Breast epithelium (tissue), 4 donors: ENCODE results near the gene LSM10. TPM values are rescaled to one million over a fixed set of nuclear protein-coding genes. Genes with fewer than 3 reads are reported as not detected.

ENCODE experiments used
- DNase-seq, 2 donors: peaks; one replicate each; pipeline ENCODE4 v3.0.0-alpha.2; 2019; ENCODE audit warnings: low spot score in 2 of 2
- H3K27ac ChIP-seq, 2 donors: fragments of 200-600 bp; sonication (generic) in 1 of 2; one replicate each; pipeline ENCODE4 v1.5.1; 2016 to 2019; ENCODE audit warnings: mild to moderate bottlenecking in 1 of 2
- H3K27me3 ChIP-seq, 2 donors: fragments of 200-600 bp; sonication (generic) in 1 of 2; one replicate each; pipeline versions ENCODE4 v1.5.1 to v1.6.0; 2017 to 2019; ENCODE audit warnings: control low read depth in 1 of 2, mild to moderate bottlenecking in 1 of 2
- H3K36me3 ChIP-seq: fragments of 200-600 bp; one replicate; pipeline ENCODE4 v1.5.1; 2019
- H3K4me1 ChIP-seq, 2 donors: fragments of 200-600 bp; sonication (generic); one replicate each; pipeline ENCODE4 v1.5.1; 2016 to 2019; ENCODE audit warnings: control low read depth in 1 of 2
- H3K4me3 ChIP-seq, 3 donors: fragments of 200-600 bp; sonication (generic); 1 replicate in 2 of 3; 2 replicates in 1 of 3; pipeline ENCODE4 v1.5.1; 2016 to 2019; ENCODE audit warnings: mild to moderate bottlenecking in 3 of 3, moderate library complexity in 2 of 3
- H3K9me3 ChIP-seq, 2 donors: fragments of 200-600 bp; sonication (generic) in 1 of 2; one replicate each; pipeline ENCODE4 v1.5.1; 2016 to 2019; ENCODE audit warnings: control low read depth in 1 of 2
- POLR2A ChIP-seq: fragments of 450-650 bp; IDR thresholded peaks from one replicate; pipeline ENCODE4 v1.6.1; 2016; ENCODE audit warnings: antibody characterized with exemption, mild to moderate bottlenecking, moderate library complexity
- POLR2AphosphoS5 ChIP-seq, 3 donors: sonication (generic); formaldehyde crosslinking; IDR thresholded peaks; one replicate each; pipeline ENCODE4 v1.6.1; 2017; ENCODE audit warnings: antibody characterized with exemption in 3 of 3
- intact Hi-C: fragments of 100-400 bp; cut with DNase I; formaldehyde crosslinking; loops from one replicate; pipeline ENCODE4 v1.15.1; 2023; ENCODE audit warnings: low total_unique reads
- total RNA-seq, 3 donors: library from RNA; depleted of rRNA; stranded (reverse); fragments of >200 nt; gene quantifications; one replicate each; pipeline ENCODE4 v1.1.0, GENCODE V29; 2016
- TF ChIP-seq, protein P1 (sequence below), 3 donors: fragments of 450-650 bp; IDR thresholded peaks; one replicate each; pipeline ENCODE4 v1.5.1; 2016 to 2017; ENCODE audit warnings: antibody characterized with exemption in 3 of 3, mild to moderate bottlenecking in 3 of 3, moderate library complexity in 3 of 3

LSM10 gene
- total RNA-seq, 3 donors from 2014 or later: 31.8 to 49.5 (median 39.7) TPM

DNA sequence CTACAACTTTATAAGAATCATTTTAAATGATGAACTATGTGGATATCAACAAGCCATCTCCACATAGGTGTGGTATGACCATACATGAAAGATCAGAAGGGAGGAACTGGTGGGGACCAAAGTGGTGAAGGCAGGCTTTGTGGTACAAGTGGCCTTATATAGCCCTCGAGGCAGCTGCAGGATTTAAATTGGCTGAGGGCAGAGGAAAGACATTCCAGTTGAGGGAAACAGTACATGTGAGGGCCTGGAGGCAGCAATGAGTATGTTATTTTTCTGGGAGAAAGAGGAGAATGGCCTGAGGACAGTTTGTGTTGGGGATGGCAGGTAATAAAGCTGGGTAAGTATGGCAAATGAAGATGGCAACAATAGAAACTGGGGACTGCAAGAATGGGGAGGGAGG, 35.4 kb upstream of the LSM10 start:
- intact Hi-C loops: no loop called here
- Histone ChIP-seq H3K27me3 (no peaks in the 10 kb centered on the region), H3K9me3 (no peaks in the 10 kb centered on the region), H3K36me3 (no peaks in the 10 kb centered on the region), H3K4me3 (no peak overlapping the region), H3K27ac (no peak overlapping the region), H3K4me1 (no peaks in the 10 kb centered on the region)
- no peak for DNase-seq
- TF ChIP-seq POLR2A: no peak
- no peak for TF ChIP-seq POLR2AphosphoS5 (IDR thresholded peaks at IDR 0.05)
- TF ChIP-seq, protein P1, sequence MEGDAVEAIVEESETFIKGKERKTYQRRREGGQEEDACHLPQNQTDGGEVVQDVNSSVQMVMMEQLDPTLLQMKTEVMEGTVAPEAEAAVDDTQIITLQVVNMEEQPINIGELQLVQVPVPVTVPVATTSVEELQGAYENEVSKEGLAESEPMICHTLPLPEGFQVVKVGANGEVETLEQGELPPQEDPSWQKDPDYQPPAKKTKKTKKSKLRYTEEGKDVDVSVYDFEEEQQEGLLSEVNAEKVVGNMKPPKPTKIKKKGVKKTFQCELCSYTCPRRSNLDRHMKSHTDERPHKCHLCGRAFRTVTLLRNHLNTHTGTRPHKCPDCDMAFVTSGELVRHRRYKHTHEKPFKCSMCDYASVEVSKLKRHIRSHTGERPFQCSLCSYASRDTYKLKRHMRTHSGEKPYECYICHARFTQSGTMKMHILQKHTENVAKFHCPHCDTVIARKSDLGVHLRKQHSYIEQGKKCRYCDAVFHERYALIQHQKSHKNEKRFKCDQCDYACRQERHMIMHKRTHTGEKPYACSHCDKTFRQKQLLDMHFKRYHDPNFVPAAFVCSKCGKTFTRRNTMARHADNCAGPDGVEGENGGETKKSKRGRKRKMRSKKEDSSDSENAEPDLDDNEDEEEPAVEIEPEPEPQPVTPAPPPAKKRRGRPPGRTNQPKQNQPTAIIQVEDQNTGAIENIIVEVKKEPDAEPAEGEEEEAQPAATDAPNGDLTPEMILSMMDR (IDR thresholded peaks at IDR 0.05): no peak

- no peak for DNase-seq
- intact Hi-C loops: no loop called here
- no peaks in the 10 kb centered on the region for H3K27me3 ChIP-seq
- no peak overlapping the region for H3K4me3 ChIP-seq
- no peaks in the 10 kb centered on the region for H3K36me3 ChIP-seq
- TF ChIP-seq POLR2A: no peak
- TF ChIP-seq, protein P1 (IDR thresholded peaks at IDR 0.05): no peak
- TF ChIP-seq POLR2AphosphoS5 (IDR thresholded peaks at IDR 0.05): no peak
- no peak overlapping the region for H3K27ac ChIP-seq
- no peaks in the 10 kb centered on the region for H3K9me3 ChIP-seq
- no peaks in the 10 kb centered on the region for H3K4me1 ChIP-seq
Measured at GRCh38 chr1:36432616-36433015, 34.9 kb upstream of the LSM10 start.

DNA sequence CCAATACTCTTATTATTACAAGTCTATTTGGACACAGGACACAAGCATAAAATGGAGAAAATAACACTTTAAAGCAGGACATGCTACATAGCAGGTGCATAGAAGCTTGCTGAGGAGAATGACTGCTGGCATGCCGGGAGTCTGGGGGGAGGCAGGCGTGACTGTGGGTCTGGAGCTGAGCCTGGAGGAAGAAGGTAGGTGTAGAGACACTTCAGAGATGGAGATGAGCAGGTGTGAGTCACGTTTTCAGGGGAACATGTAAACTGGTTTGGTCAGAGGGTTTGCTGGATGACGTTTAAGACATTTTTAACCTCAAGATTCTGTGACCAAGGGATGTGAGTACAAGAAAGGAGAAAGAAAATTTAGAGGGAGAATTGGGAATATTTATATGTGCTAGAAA, 28.1 kb upstream of the LSM10 start:
- DNase-seq: no peak
- TF ChIP-seq POLR2A (no peak), POLR2AphosphoS5 (IDR thresholded peaks at IDR 0.05) (no peak)
- TF ChIP-seq, protein P1 (IDR thresholded peaks at IDR 0.05): no peak
- Histone ChIP-seq H3K4me1 (no peaks in the 10 kb centered on the region), H3K4me3 (no peak overlapping the region), H3K27me3 (no peaks in the 10 kb centered on the region), H3K36me3 (peaks cover 5% of the 10 kb centered on the region), H3K27ac (peak overlapping the region in 1 of 2 donors; percentile 56), H3K9me3 (no peaks in the 10 kb centered on the region)
- intact Hi-C loops: loop anchor here (10.0 kb wide), 1 partner anchor 71 kb away; no protein-coding TSS in a partner anchor

DNA sequence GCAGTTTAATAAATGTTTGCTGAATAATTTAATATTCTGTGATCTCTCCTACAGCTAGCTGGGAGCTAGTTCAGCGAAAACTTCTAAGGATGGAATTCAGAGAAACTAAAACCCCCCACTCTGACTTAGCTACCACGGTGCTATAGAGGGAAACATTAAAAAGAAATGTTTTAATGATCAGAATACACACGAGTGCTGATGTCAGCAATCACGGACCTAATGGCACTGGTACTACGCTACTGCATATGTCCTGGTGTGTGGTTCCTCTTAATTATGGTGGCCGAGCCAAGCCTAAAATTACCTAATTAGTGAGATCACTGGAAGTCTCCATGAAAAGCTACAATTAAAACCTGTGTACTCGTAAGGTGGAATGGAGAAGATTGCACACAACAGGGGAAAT, 23.9 kb upstream of the LSM10 start:
- peaks cover 5% of the 10 kb centered on the region for H3K36me3 ChIP-seq
- no peak overlapping the region for H3K27ac ChIP-seq
- intact Hi-C loops: loop anchor here (10.0 kb wide), 1 partner anchor 67 kb away; no protein-coding TSS in a partner anchor
- peaks cover 0 to 6% of the 10 kb centered on the region in 2 donors for H3K4me1 ChIP-seq
- H3K4me3 ChIP-seq: no peak overlapping the region
- H3K9me3 ChIP-seq: no peaks in the 10 kb centered on the region
- DNase-seq: no peak
- H3K27me3 ChIP-seq: no peaks in the 10 kb centered on the region
- TF ChIP-seq, protein P1 (IDR thresholded peaks at IDR 0.05): no peak
- no peak for TF ChIP-seq POLR2AphosphoS5 (IDR thresholded peaks at IDR 0.05)
- no peak for TF ChIP-seq POLR2A

DNA sequence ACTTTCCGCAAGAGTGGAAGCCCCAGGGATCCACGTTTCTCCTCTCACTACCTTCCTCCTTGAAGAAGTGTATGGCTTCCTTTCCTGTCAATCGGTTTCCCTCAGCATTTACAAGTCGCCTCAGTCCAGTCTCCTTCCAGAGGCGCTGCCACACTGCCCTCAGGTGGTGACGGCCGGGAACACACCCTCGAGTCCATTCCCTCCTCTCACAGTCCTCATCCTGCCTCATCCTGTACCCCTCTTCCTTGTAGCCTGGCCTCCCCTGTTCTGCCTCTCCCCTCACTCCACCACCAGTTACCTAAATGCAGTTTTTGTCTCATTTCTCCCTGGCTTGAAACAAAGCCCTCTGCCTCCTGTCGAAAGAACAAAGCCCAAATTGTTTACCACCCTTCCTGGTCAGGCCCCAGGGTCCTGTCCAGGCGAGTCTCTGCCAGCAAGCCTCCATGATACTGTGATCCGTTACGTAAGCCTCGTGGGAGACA, 23.2 kb upstream of the LSM10 start:
- Histone ChIP-seq H3K4me1 (peaks cover 0 to 6% of the 10 kb centered on the region in 2 donors), H3K27ac (peak overlapping the region; percentile 68)
- intact Hi-C loops: loop anchor here (10.0 kb wide), 1 partner anchor 66 kb away; no protein-coding TSS in a partner anchor

More for the DNA sequence above, 23.2 kb upstream of the LSM10 start:
- Histone ChIP-seq H3K4me3 (no peak overlapping the region), H3K9me3 (no peaks in the 10 kb centered on the region), H3K27me3 (no peaks in the 10 kb centered on the region), H3K36me3 (peaks cover 5% of the 10 kb centered on the region)
- peak; percentile 85 to 92 for DNase-seq
- TF ChIP-seq POLR2AphosphoS5 (IDR thresholded peaks at IDR 0.05) (peak; percentile 30 to 48 (median 42)), POLR2A (no peak)
- TF ChIP-seq, protein P1 (IDR thresholded peaks at IDR 0.05): peak; percentile 92 to 94 (median 93)
